ENCODE data around the gene JAKMIP1.

JAKMIP1 gene

DNA sequence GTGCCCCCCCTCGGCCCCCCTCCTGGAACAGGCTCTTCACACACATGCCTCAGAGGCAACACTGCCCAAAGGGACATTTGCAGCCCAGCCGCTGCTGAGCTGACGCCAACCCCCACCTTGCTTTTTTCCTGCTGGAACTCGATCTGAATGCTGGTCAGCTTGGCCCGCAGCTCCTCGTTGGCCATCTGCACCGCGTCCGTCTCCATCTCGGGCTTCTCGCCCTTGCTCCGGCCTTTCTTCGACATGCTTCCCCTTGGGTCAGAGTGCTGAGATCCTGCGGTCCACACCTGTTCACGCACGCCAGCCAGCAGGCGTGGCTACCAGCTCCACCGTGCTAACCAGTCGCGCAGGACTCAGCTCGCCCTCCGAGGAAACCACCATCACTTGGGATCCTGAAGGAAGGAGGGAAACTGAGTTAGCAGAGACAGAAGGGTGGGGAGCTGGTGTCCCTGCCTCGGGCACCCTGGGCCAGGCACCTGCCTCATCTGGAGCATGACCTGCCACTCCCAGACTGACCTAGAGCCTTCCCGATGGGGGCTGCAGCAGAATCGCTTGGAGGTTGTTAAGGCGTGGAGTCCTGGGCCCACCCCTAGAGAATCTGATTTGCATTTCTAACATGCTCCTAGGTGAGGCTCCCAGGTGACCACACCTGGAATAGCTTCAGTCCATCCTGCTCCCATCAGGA is 87.6 kb downstream of the JAKMIP1 start:
- H3K9me2 ChIP-seq (replicated peaks; ENCODE audit: control insufficient read depth, low read length), result no peaks in the 10 kb centered on the region
- no peak overlapping the region for H3K4me2 ChIP-seq (ENCODE audit: low read length)
- no peak for TF ChIP-seq CTCF (IDR thresholded peaks at IDR 0.05; ENCODE audit: low read depth, low read length, poor library complexity, severe bottlenecking)
- TF ChIP-seq EZH2phosphoT487 (IDR thresholded peaks at IDR 0.05; ENCODE audit: borderline replicate concordance, low read length), result no peak
- H3K9me3 ChIP-seq (ENCODE audit: control insufficient read depth, insufficient read depth, low read length), result no peaks in the 10 kb centered on the region
- no peak overlapping the region for H3K27ac ChIP-seq (ENCODE audit: low read depth, low read length)
- no peaks in the 10 kb centered on the region for H3K36me3 ChIP-seq (ENCODE audit: control insufficient read depth, low read length)
- no peaks in the 10 kb centered on the region for H3K4me1 ChIP-seq (ENCODE audit: control insufficient read depth, low read length)
- no peaks in the 10 kb centered on the region for H4K20me1 ChIP-seq (ENCODE audit: control insufficient read depth, insufficient read depth, low read depth, low read length)
- no peaks in the 10 kb centered on the region for H3F3A ChIP-seq (ENCODE audit: control insufficient read depth, insufficient read depth)
- no peaks in the 10 kb centered on the region for H3K27me3 ChIP-seq (ENCODE audit: control insufficient read depth, low read length)
- no peak overlapping the region for H3K4me3 ChIP-seq (ENCODE audit: low read length)
- no peaks in the 10 kb centered on the region for H3K79me2 ChIP-seq (ENCODE audit: control insufficient read depth, low read length)

GRCh38 chr4:6111354-6111960 is 88.9 kb downstream of the JAKMIP1 start:
- Histone ChIP-seq H3K4me3 (ENCODE audit: low read length) (no peak overlapping the region), H3K4me1 (ENCODE audit: control insufficient read depth, low read length) (no peaks in the 10 kb centered on the region), H3K36me3 (ENCODE audit: control insufficient read depth, low read length) (no peaks in the 10 kb centered on the region), H3K9me2 (replicated peaks; ENCODE audit: control insufficient read depth, low read length) (no peaks in the 10 kb centered on the region), H3K4me2 (ENCODE audit: low read length) (no peak overlapping the region), H3K9me3 (ENCODE audit: control insufficient read depth, insufficient read depth, low read length) (no peaks in the 10 kb centered on the region), H4K20me1 (ENCODE audit: control insufficient read depth, insufficient read depth, low read depth, low read length) (no peaks in the 10 kb centered on the region), H3F3A (ENCODE audit: control insufficient read depth, insufficient read depth) (no peaks in the 10 kb centered on the region), H3K79me2 (ENCODE audit: control insufficient read depth, low read length) (no peaks in the 10 kb centered on the region), H3K27ac (ENCODE audit: low read depth, low read length) (no peak overlapping the region), H3K27me3 (ENCODE audit: control insufficient read depth, low read length) (no peaks in the 10 kb centered on the region)
- TF ChIP-seq EZH2phosphoT487 (IDR thresholded peaks at IDR 0.05; ENCODE audit: borderline replicate concordance, low read length) (no peak), CTCF (IDR thresholded peaks at IDR 0.05; ENCODE audit: low read depth, low read length, poor library complexity, severe bottlenecking) (no peak)

- Histone ChIP-seq H4K20me1 (ENCODE audit: control insufficient read depth, insufficient read depth, low read depth, low read length) (no peaks in the 10 kb centered on the region), H3K9me3 (ENCODE audit: control insufficient read depth, insufficient read depth, low read length) (no peaks in the 10 kb centered on the region), H3K4me2 (ENCODE audit: low read length) (no peak overlapping the region), H3K4me1 (ENCODE audit: control insufficient read depth, low read length) (no peaks in the 10 kb centered on the region), H3K79me2 (ENCODE audit: control insufficient read depth, low read length) (no peaks in the 10 kb centered on the region), H3K36me3 (ENCODE audit: control insufficient read depth, low read length) (no peaks in the 10 kb centered on the region), H3K27me3 (ENCODE audit: control insufficient read depth, low read length) (no peaks in the 10 kb centered on the region), H3F3A (ENCODE audit: control insufficient read depth, insufficient read depth) (no peaks in the 10 kb centered on the region), H3K4me3 (ENCODE audit: low read length) (no peak overlapping the region), H3K27ac (ENCODE audit: low read depth, low read length) (no peak overlapping the region), H3K9me2 (replicated peaks; ENCODE audit: control insufficient read depth, low read length) (no peaks in the 10 kb centered on the region)
- TF ChIP-seq CTCF (IDR thresholded peaks at IDR 0.05; ENCODE audit: low read depth, low read length, poor library complexity, severe bottlenecking), result no peak
- TF ChIP-seq EZH2phosphoT487 (IDR thresholded peaks at IDR 0.05; ENCODE audit: borderline replicate concordance, low read length), result no peak
These were observed 89.5 kb downstream of the JAKMIP1 start for GRCh38 chr4:6110681-6111353.
